ENCODE measurements around the gene BCL11B. TPM values are rescaled to one million over a fixed set of nuclear protein-coding genes. Genes with fewer than 3 reads are reported as not detected.

Gene BCL11B
- total and polyA plus RNA-seq, 2 of the 8 experiments (the other 6 are each of a cell fraction or from before 2014, with no cell fraction given): 0.63 to 5.9 TPM

- Histone ChIP-seq H3K27ac (ENCODE audit: low read depth, low read length) (no peak overlapping the region), H2AK5ac (ENCODE audit: low read depth, low read length) (no peak overlapping the region), H4K5ac (ENCODE audit: insufficient read length, low read depth, low read length) (no peak overlapping the region), H3K79me2 (ENCODE audit: control insufficient read depth in 1 of 2, insufficient read depth in 2 of 2, low read length in 2 of 2) (peaks cover 0 to 42% of the 10 kb centered on the region in 2 experiments; a peak in 3 of 4 replicates), H4K20me1 (replicated peaks in 1 of 2; ENCODE audit: control insufficient read depth in 1 of 2, insufficient read depth in 2 of 2, low read length in 2 of 2) (peaks cover 3 to 4% of the 10 kb centered on the region in 2 experiments), H3K4me2 (ENCODE audit: insufficient read depth in 1 of 2, low read depth in 2 of 2, low read length in 2 of 2) (no peak overlapping the region), H3K56ac (replicated peaks; ENCODE audit: insufficient read length, low read depth, low read length) (no peak overlapping the region), H3K4ac (replicated peaks; ENCODE audit: insufficient read length, low read depth, low read length) (no peak overlapping the region), H3K4me1 (replicated peaks in 1 of 4; ENCODE audit: control insufficient read depth in 3 of 4, insufficient read depth in 4 of 4, low read length in 3 of 4) (peaks cover 16 to 39% (median 27%) of the 10 kb centered on the region in 4 experiments), H2BK5ac (ENCODE audit: low read depth, low read length) (no peak overlapping the region), H3K9me3 (ENCODE audit: insufficient read depth in 2 of 2, low read depth in 1 of 2, low read length in 1 of 2) (no peaks in the 10 kb centered on the region), H3K23ac (ENCODE audit: insufficient read length) (no peak overlapping the region), H3K18ac (ENCODE audit: extremely low read depth, low read length) (no peak overlapping the region), H3K79me1 (ENCODE audit: low read depth, low read length) (peaks cover 12% of the 10 kb centered on the region), H2BK120ac (replicated peaks; ENCODE audit: low read depth, low read length) (no peak overlapping the region), H3K23me2 (ENCODE audit: low read depth, low read length) (peaks cover 7% of the 10 kb centered on the region), H3K14ac (ENCODE audit: insufficient read length) (no peak overlapping the region), H2AFZ (ENCODE audit: low read length) (no peak overlapping the region), H3K36me3 (ENCODE audit: control insufficient read depth in 2 of 4, insufficient read depth in 4 of 4, low read length in 3 of 4) (no peaks in the 10 kb centered on the region), H2BK15ac (ENCODE audit: low read length) (no peak overlapping the region), H2BK20ac (ENCODE audit: low read length) (no peak overlapping the region), H2BK12ac (ENCODE audit: low read depth, low read length) (no peak overlapping the region), H4K91ac (replicated peaks; ENCODE audit: insufficient read length, low read length) (no peak overlapping the region), H3K4me3 (ENCODE audit: extremely low read depth in 1 of 4, insufficient read depth in 2 of 4, low read depth in 3 of 4, low read length in 4 of 4) (no peak overlapping the region), H3K9ac (replicated peaks in 1 of 4; ENCODE audit: extremely low read depth in 1 of 4, low read depth in 3 of 4, low read length in 3 of 4) (no peak overlapping the region), H4K8ac (ENCODE audit: extremely low read depth, insufficient read depth, low read length) (no peak overlapping the region), H3K27me3 (replicated peaks in 1 of 4; ENCODE audit: control insufficient read depth in 3 of 4, extremely low read depth in 1 of 4, insufficient read depth in 3 of 4, low read length in 3 of 4) (peaks cover 0 to 7% (median 3%) of the 10 kb centered on the region in 4 experiments; a peak in 4 of 7 replicates)
- 92% methylated on average over 6 of the region's 6 CpGs; no CpG with 5 or more reads in 1 of the 2 experiments for WGBS, 2 experiments (ENCODE audit: extremely low coverage in 1 of 2, insufficient coverage in 1 of 2, insufficient read length in 1 of 2, insufficient replicate concordance in 2 of 2, low coverage in 1 of 2, low lambda C conversion rate in 2 of 2, missing lambda C conversion rate in 1 of 2)
- TF ChIP-seq HDAC6 (IDR thresholded peaks at IDR 0.05; ENCODE audit: low read depth, low read length) (no peak), POLR2AphosphoS5 (IDR thresholded peaks at IDR 0.05; ENCODE audit: low read depth, low read length) (no peak), CEBPB (IDR thresholded peaks at IDR 0.05; ENCODE audit: low read depth, low read length) (no peak), RXRA (IDR thresholded peaks at IDR 0.05; ENCODE audit: insufficient read depth, low read depth, low read length) (no peak), KDM1A (IDR thresholded peaks at IDR 0.05; ENCODE audit: borderline replicate concordance, low read length) (peak; percentile 74; the same call in 1 of the 2 replicates), TBP (IDR thresholded peaks at IDR 0.05; ENCODE audit: low read depth, low read length) (no peak), BACH1 (IDR thresholded peaks at IDR 0.05; ENCODE audit: low read length) (no peak), POLR2A (IDR thresholded peaks at IDR 0.05; ENCODE audit: control extremely low read depth in 1 of 2, low read depth in 2 of 2, low read length in 2 of 2) (no peak)
- FAIRE-seq: no peak
- ChIA-PET POLR2A (ENCODE audit: partially characterized antibody) (interaction anchor here (1.0 to 1.1 kb wide), 2 partner anchors 12 to 13 kb away, joined by 3 to 4 read pairs; no protein-coding TSS in a partner anchor), CTCF (ENCODE audit: partially characterized antibody) (interaction anchor here (2.2 kb wide), 1 partner anchor 17 kb away, joined by 8 read pairs; no protein-coding TSS in a partner anchor)
- no peak for DNase-seq (ENCODE audit: low read depth in 1 of 2, low spot score in 2 of 2)
Measured at GRCh38 chr14:99249389-99249788, 22.6 kb downstream of the BCL11B start.

Data from H1 (cell line).